GM12874 (cell line): ENCODE results near the gene TRPM8.

Experiments used
- TF ChIP-seq, protein P1 (sequence below): IDR thresholded peaks from 2 replicates; pipeline ENCODE4 v1.5.1; 2011; ENCODE audit warnings: low read depth, mild to moderate bottlenecking, control low read depth, low read length, moderate library complexity; ENCODE audit not compliant: insufficient read depth

TRPM8 gene

DNA sequence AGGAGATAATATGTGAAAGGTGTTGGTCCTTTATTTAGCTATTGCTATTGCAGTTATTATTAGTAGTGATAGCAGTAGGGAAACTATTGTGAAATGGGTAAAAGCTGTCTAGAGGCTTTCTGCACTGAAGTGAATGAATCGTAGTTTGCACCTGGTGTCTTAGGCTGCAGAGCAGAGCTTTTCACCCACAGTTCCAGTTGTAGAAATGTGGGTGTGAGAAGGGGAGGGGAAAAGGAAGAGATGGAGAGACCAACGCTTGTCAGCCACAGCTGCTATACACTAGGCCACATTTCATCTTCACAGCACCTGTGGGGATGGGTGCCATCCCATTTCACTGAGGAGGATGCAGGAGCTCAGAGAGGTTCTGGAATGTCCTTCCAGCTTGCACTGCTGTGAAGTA is 50.0 kb downstream of the TRPM8 start:
- TF ChIP-seq, protein P1, sequence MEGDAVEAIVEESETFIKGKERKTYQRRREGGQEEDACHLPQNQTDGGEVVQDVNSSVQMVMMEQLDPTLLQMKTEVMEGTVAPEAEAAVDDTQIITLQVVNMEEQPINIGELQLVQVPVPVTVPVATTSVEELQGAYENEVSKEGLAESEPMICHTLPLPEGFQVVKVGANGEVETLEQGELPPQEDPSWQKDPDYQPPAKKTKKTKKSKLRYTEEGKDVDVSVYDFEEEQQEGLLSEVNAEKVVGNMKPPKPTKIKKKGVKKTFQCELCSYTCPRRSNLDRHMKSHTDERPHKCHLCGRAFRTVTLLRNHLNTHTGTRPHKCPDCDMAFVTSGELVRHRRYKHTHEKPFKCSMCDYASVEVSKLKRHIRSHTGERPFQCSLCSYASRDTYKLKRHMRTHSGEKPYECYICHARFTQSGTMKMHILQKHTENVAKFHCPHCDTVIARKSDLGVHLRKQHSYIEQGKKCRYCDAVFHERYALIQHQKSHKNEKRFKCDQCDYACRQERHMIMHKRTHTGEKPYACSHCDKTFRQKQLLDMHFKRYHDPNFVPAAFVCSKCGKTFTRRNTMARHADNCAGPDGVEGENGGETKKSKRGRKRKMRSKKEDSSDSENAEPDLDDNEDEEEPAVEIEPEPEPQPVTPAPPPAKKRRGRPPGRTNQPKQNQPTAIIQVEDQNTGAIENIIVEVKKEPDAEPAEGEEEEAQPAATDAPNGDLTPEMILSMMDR = no peak

DNA sequence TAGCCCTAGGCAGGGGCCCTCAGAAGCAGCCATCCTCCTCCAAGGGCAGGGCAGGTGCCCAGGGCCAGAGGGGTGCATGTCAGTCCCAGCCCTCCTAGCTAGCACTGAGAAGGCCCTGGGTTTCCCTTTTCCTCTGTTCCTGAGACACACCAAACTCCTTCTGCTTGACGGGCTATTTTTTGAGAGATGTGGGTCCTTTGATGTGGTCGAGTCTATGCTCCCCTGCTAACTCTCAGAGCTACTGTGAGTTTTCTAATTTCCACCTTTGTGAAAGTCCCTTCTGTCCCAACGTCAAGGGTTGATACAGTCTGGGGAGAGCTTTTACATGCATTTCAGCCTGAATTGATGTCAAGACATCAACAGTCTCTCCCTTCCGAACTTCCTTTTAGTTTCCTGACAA is 51.4 kb downstream of the TRPM8 start:
- TF ChIP-seq, protein P1 = no peak

DNA sequence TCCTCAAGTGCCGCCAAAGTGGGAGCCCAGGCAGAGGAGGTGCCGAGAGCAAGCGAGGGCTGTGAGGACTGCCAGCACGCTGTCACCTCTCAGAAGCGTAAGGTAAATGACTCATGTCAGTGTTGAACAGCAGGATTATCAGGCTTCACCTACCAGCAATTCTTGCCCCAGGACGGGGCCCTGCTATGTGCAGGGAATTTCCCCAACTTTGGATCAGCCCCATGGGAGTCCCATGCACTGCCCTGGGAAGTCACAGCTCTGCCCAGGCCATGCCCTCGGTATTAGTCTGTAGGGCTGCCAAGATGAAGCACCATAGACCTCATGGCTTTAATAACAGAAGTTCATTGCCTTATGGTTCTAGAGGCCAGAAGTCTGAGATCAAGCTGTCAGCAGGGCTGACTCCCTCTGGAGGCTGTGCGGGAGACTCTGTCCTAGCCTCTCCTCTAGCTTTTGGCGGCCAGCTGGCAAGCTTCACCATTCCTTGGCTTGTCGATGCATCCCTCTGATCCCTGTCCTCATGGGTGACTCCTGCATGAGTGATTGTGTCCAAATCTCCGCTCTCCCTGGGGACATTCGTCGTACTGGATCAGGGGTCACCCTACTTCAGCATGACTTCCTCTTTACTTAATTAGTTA is 55.9 kb downstream of the TRPM8 start:
- TF ChIP-seq, protein P1 = no peak

DNA sequence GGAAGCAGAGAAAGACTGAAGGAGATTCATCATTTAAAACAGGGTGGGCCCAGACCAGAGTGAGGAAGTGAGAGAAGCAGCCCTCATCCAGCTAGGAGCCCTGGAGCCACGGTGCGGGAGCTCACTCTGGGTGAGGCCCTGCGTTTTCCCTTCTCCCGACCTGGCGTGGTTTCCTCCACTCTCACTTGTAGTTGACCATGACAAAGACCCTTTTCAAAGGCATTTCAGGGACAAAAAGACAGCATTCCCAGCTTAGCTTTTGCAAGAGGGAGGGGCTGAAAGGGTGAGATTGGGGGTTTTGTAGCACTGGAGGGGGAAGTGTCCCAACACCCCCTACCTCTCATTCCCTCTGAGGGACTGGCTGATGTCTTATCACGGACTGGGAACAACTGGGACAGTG is 56.6 kb downstream of the TRPM8 start:
- TF ChIP-seq, protein P1 = no peak

DNA sequence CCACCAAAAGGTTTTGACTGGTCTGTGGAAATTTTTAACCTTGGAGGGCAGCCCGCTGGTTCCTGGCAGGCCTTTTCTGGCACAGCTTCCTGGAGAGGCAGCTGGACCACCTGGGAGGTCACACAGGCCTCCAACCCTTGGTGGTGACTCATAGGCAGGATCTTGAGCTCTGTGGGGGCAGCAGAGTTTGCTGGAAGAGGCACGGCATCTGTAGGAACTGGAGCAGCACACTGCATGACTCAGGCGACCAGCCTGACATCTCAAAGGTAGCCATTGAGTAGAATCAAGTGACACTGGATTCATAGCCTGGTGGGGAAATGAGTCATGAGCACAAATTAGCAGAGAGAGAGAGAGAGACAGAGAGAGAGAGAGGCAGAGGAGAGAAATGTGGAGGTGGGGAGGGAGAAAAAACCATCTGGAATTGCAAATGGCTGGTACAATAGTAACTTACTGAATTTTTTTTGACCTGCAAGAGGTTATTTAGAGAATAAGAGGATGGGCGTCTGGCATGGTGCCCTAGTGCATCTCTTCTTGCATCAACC is 57.4 kb downstream of the TRPM8 start:
- TF ChIP-seq, protein P1 = no peak

DNA sequence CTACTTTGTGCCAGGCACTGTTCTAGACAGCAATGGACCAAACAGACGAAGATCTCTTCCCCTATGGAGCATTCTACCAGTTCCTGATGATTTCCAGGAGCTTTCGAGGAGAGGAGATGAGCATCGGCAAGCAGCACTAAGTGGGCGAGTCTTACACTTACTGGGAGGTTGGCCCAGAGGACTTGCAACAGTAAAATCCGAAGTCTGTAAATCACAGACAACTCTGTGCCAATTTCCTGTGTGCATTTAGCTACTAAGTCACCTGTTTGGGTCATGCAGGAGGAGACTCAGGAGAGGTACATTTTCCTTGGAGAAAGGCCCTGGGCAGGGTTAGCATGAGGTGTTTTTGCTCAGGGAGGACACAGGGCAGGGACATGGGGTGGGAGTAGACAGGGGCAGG is 58.9 kb downstream of the TRPM8 start:
- TF ChIP-seq, protein P1 = no peak

DNA sequence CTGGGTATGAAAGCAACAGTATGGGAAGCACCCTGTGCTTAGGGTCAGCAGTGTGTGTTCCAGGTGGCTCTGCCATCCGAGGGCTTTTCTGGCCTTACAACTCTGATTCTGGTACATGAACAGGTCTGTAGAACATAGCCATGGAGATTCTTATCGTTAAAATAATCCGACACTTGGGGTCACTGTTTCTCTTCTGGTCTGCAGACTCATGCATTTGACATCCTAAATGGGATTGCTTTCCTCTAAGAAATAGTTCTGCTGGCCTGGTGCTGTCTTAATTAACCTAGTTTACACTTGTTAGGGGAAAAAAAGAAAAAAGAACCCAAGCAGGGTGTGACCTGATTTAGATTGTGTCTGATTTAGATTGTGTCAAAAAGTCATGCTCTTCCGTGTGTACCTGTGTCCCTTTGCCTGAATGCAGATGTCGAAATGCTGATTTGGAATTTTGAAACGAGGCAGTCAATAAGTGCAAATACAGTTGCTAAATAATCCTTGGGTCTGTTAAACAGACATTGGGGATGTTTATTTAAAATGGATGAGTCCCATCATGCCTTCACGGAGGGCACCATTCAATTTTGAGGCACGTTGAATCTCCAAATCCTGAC is 59.6 kb downstream of the TRPM8 start:
- TF ChIP-seq, protein P1 = 0 out of 2 replicates have a peak, but pooled peaks have one; percentile 6
